ENCODE results near the gene TMEM238.

DNA sequence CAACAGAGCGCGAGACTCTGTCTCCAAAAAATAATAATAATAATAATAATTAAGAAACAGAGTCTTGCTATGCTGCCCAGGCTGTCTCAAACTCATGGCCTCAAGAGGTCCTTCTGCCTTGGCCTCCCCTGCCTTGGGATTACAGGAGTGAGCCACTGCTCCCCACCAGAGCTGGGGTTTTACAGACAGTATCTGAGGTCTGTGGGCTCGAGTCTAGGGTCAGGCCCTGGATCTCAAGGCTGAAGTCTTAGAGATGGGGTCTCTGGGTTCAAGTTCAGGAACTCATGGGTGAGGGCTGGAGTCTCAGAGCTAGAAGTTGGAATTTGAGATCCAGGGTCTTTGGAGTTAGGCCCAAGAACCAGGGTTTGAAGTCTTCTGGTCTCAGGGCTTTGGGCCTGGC is 17.3 kb downstream of the TMEM238 start:
- TF ChIP-seq, protein P1, sequence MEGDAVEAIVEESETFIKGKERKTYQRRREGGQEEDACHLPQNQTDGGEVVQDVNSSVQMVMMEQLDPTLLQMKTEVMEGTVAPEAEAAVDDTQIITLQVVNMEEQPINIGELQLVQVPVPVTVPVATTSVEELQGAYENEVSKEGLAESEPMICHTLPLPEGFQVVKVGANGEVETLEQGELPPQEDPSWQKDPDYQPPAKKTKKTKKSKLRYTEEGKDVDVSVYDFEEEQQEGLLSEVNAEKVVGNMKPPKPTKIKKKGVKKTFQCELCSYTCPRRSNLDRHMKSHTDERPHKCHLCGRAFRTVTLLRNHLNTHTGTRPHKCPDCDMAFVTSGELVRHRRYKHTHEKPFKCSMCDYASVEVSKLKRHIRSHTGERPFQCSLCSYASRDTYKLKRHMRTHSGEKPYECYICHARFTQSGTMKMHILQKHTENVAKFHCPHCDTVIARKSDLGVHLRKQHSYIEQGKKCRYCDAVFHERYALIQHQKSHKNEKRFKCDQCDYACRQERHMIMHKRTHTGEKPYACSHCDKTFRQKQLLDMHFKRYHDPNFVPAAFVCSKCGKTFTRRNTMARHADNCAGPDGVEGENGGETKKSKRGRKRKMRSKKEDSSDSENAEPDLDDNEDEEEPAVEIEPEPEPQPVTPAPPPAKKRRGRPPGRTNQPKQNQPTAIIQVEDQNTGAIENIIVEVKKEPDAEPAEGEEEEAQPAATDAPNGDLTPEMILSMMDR (IDR thresholded peaks at IDR 0.05), result no peak
- TF ChIP-seq POLR2A (IDR thresholded peaks at IDR 0.05), result no peak
